Omental fat pad (tissue), 4 donors: Measurements from ENCODE around the gene CYP24A1. TPM values are rescaled to one million over a fixed set of nuclear protein-coding genes. Genes with fewer than 3 reads are reported as not detected.

Experiments
- ATAC-seq: fragments of 150-250 bp; one replicate; pipeline ENCODE4 v1.9.1; 2016; ENCODE audit warnings: mild to moderate bottlenecking, moderate library complexity; ENCODE audit not compliant: low FRiP score
- DNase-seq: peaks from one replicate; pipeline ENCODE4 v3.0.0-alpha.2; 2019; ENCODE audit warnings: low spot score
- total RNA-seq, 4 donors: library from RNA; depleted of rRNA; stranded (reverse); fragments of >200 nt; gene quantifications; one replicate each; pipeline ENCODE4 v1.1.0, GENCODE V29; 2016
- TF ChIP-seq, protein P1 (sequence below), 3 donors: fragments of 450-650 bp; IDR thresholded peaks; one replicate each; pipeline ENCODE4 v1.5.1; 2016 to 2017; ENCODE audit warnings: antibody characterized with exemption in 3 of 3, mild to moderate bottlenecking in 3 of 3, moderate library complexity in 2 of 3

CYP24A1 gene
- total RNA-seq, 4 donors from 2014 or later: 0.12 TPM; not detected in 3

DNA sequence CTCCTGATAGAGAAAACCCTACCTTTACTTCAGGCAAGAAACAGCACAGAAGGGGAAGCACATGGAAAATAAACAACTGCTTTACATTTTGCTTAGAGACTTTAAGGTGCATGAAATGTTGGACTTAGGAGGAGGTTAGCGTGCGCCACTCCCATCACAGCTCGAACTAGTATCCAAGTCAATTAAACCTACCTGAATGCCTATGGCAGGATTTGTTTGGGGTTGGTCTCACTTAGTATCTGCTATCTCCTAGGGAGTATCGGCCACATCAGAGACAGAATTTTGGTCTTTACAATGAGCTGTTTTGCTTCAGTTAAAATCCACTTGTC lies 12.0 kb downstream of the CYP24A1 start:
- ATAC-seq: no peak
- no peak for DNase-seq
- TF ChIP-seq, protein P1, sequence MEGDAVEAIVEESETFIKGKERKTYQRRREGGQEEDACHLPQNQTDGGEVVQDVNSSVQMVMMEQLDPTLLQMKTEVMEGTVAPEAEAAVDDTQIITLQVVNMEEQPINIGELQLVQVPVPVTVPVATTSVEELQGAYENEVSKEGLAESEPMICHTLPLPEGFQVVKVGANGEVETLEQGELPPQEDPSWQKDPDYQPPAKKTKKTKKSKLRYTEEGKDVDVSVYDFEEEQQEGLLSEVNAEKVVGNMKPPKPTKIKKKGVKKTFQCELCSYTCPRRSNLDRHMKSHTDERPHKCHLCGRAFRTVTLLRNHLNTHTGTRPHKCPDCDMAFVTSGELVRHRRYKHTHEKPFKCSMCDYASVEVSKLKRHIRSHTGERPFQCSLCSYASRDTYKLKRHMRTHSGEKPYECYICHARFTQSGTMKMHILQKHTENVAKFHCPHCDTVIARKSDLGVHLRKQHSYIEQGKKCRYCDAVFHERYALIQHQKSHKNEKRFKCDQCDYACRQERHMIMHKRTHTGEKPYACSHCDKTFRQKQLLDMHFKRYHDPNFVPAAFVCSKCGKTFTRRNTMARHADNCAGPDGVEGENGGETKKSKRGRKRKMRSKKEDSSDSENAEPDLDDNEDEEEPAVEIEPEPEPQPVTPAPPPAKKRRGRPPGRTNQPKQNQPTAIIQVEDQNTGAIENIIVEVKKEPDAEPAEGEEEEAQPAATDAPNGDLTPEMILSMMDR (IDR thresholded peaks at IDR 0.05): no peak

DNA sequence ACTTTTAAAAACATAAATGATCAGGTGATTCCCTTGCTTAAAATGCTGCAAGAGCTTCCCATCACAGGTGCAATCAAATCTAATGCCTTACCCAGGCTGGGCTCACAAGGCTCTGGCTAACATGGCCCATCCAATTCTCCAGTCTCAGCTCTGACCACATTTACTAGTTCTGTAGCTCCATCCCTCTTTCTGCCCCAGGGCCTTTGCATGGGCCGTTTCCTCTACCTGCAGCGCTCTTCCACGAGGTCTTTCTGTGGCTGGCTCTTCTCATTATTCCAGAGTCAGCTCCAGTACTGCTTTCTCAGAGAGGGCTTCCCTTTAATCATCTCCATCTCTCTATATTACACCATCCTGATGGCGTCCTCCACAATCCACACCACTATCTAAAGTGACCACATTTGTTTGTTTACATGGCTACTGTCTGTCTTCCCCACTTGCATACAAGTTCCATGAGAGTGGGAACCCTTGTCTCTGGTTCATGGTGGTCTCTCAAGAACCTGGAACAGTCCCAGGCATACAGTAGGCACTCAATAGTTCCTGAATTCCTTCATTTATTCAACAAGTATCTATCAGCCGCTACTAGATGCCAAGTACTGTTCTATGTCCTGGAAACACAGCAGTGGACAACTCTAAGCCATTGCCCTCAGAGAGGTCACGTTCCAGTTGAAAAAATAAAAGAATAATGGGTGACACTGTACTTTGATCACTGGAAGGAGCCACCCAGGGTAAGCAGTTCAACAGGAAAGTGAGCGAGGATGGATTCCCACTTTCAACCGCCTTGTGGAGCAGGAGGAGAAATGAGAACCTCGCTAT lies 12.6 kb downstream of the CYP24A1 start:
- no peak for DNase-seq
- ATAC-seq: no peak
- TF ChIP-seq, protein P1 (IDR thresholded peaks at IDR 0.05): no peak

DNA sequence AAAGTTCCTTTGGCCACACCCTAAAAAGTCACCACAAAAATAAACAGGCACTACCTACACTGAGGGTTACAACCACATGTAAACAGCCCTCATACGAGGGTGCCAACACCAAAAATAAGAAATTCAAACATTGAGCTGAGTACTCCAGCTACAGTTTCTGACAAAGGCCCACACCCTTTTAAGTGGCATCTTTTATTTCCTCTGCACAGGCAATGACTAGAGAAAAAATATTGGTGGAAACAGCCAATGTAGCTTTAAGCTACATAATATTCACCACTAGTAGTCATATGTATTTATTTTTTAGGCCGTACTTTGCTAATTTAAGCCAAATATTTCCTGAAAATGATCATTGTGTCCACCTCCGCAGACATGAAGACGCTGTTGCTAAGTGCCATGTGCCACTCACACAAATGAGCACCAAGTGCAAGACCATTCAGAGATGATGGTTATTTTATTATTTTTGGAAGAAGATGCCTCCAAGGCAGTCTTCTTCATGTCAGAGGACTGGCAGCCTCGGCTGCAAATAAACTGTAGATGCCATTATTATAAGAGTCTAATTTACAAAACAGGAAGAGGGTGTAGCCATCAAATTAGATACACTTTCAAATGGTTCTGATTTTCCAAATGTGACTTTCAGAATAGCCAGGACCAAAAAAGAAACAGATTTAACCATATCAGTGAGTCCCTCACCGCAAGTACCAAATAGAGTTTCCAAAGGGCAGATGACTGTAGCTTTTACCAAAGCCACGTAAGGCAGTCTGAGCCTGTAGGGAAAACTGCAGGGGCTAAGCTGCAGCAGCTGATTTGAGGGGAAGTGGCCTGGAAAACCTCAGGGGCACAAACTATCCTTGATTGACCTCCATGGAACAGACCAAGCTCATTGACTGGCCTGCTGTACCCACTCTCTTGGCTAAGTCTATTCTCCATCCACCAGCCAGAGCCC lies 13.4 kb downstream of the CYP24A1 start:
- TF ChIP-seq, protein P1 (IDR thresholded peaks at IDR 0.05): no peak
- ATAC-seq (no peak), DNase-seq (no peak)

DNA sequence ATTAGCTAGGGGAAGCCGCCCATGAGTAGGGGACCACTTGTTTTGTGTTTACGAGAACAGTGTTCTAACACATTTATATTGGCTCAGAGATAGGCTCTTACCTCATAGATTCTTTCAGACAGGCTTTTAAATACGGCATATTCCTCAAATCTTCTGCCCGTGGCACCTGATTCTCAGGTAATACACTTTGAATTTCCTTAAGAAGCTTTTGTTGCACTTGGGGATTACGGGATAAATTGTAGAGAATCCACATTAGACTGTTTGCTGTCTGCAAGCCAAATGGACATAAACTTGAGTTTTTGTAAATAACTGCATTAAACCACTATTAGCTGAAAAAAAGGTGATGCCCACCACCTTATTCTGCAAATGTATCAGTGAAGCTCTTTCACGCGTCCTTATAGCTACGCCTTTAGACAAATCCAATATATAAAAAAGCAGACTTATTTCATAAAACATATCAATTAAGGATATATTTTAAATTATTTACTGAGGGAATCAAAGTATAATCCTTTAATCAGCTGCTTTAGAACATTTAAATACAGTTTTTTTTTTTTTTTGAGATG lies 14.8 kb downstream of the CYP24A1 start:
- TF ChIP-seq, protein P1 (IDR thresholded peaks at IDR 0.05): no peak
- no peak for ATAC-seq

DNA sequence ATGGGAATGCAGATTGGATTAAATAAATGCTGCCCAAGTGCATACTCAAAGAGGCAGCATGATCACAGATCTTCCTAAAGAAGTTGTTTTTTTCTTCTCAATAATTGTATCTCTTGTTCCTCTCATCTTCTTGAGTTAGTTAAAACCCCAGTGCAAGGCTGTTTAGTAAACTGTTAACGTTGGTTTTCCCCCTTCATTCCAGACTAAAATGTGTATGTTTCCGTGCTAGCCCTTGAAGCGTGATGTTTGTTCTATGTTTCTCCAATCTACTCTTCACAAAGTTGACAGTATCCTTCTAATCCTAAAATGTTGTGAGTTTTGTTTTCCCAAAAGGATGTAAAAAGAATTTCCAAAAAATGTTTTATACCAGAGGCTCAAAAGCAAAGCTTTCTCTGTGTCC lies 15.6 kb downstream of the CYP24A1 start:
- DNase-seq (no peak), ATAC-seq (no peak)
- TF ChIP-seq, protein P1 (IDR thresholded peaks at IDR 0.05): no peak

More for the DNA sequence above, 14.8 kb downstream of the CYP24A1 start:
- no peak for DNase-seq

DNA sequence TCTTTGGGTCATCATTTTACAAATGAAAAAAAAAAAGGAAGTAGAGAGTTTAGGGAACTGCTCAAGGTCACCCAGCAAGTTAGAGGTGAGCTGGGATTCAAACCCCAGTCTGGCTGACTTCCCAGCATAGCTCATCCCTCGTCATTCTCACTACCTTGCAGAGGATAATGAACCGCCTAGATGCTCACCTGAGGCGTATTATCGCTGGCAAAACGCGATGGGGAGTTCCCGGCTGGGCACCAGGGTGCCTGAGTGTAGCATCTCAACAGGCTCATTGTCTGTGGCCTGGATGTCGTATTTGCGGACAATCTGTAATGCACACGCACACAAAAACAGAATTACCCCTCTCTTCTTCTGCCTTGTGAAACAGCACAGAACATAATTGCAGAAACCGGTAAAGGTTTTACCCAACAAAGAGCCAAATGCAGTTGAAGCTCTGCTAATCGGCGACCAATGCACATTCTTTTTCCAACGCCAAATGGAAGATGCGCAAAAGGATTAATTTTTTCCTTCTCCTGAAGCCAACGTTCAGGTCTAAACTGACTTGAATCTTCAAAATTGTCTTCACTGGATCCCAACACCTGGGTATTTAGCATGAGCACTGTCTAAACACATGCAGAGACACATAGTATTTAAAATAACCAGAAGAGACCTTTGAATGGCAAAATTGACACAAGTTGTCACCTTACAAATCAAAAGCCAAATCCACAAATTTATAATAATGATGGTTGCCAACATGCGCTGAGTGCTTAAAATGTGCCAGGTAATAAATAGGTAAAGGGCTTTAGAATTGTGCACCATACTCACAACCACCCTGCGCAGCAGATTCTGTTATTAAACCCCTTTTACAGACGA lies 16.6 kb downstream of the CYP24A1 start:
- DNase-seq (no peak), ATAC-seq (no peak)
- TF ChIP-seq, protein P1 (IDR thresholded peaks at IDR 0.05): no peak
